Islet of Langerhans (tissue), 1 donor: ENCODE measurements around the gene PCDHA1.

ENCODE experiments used
- FAIRE-seq: peaks from one replicate; lab custom pipeline; 2011; peaks lifted over from hg19 to GRCh38; lab: Jason Lieb, UNC

The PCDHA1 gene

GRCh38 chr5:140988608-140989007 lies 202.7 kb downstream of the PCDHA1 start:
- FAIRE-seq: no peak

GRCh38 chr5:140989254-140990020 lies 203.5 kb downstream of the PCDHA1 start:
- FAIRE-seq: no peak

GRCh38 chr5:140992828-140993227 lies 206.9 kb downstream of the PCDHA1 start:
- no peak for FAIRE-seq

GRCh38 chr5:140996060-140996459 lies 210.1 kb downstream of the PCDHA1 start:
- no peak for FAIRE-seq

GRCh38 chr5:140998921-140999410 lies 213.0 kb downstream of the PCDHA1 start:
- FAIRE-seq: no peak

- no peak for FAIRE-seq
Measured at GRCh38 chr5:141001446-141001843, 215.5 kb downstream of the PCDHA1 start.

- FAIRE-seq: no peak
Measured at GRCh38 chr5:141001844-141002604, 216.1 kb downstream of the PCDHA1 start.

GRCh38 chr5:141002605-141002965 lies 216.6 kb downstream of the PCDHA1 start:
- FAIRE-seq: no peak

GRCh38 chr5:141003031-141003430 lies 217.1 kb downstream of the PCDHA1 start:
- no peak for FAIRE-seq

GRCh38 chr5:141003791-141004611 lies 218.1 kb downstream of the PCDHA1 start:
- no peak for FAIRE-seq

- FAIRE-seq: peak; percentile 13
Measured at GRCh38 chr5:141007791-141008190, 221.9 kb downstream of the PCDHA1 start.

- FAIRE-seq: no peak
Measured at GRCh38 chr5:141010047-141010793, 224.3 kb downstream of the PCDHA1 start.

- no peak for FAIRE-seq
Measured at GRCh38 chr5:141017943-141018342, 232.0 kb downstream of the PCDHA1 start.

- FAIRE-seq: no peak
Measured at GRCh38 chr5:141022384-141022783, 236.4 kb downstream of the PCDHA1 start.

- FAIRE-seq: no peak
Measured at GRCh38 chr5:141031006-141031405, 245.1 kb downstream of the PCDHA1 start.

- FAIRE-seq: no peak
Measured at GRCh38 chr5:141032626-141033025, 246.7 kb downstream of the PCDHA1 start.

GRCh38 chr5:141039061-141039460 lies 253.1 kb downstream of the PCDHA1 start:
- no peak for FAIRE-seq

- peak; percentile 5 for FAIRE-seq
Measured at GRCh38 chr5:141039517-141039916, 253.6 kb downstream of the PCDHA1 start.

- no peak for FAIRE-seq
Measured at GRCh38 chr5:141040093-141040770, 254.3 kb downstream of the PCDHA1 start.

- peak; percentile 100 for FAIRE-seq
Measured at GRCh38 chr5:141040771-141041426, 255.0 kb downstream of the PCDHA1 start.

GRCh38 chr5:141041427-141041785 lies 255.5 kb downstream of the PCDHA1 start:
- FAIRE-seq: no peak
